Left renal pelvis (tissue), 4 donors: ENCODE data around the gene PRDM4. TPM values are rescaled to one million over a fixed set of nuclear protein-coding genes. Genes with fewer than 3 reads are reported as not detected.
"Not testable (repeated sequence)": the region's sequence is repeated elsewhere in the genome, so short reads cannot be mapped to it uniquely, and the experiment has no call there.

Source experiments
- DNase-seq, 4 donors: peaks; one replicate each; pipeline ENCODE4 v3.0.0-alpha.2; 2013; ENCODE audit warnings: low read depth in 4 of 4, low spot score in 3 of 4
- polyA plus RNA-seq, 4 donors: library from polyadenylated mRNA; unstranded; fragments of 120-200 nt; gene quantifications; one replicate each; pipeline ENCODE4 v1.2.1, GENCODE V29; 2013; ENCODE audit not compliant: insufficient read length in 4 of 4

PRDM4 gene
- polyA plus RNA-seq, 4 donors = 30.4 to 44.9 (median 39.0) TPM

- DNase-seq = no peak
These were observed 13.6 kb upstream of the PRDM4 start, which contains the start of gene ASCL4 for GRCh38 chr12:107774349-107775029. TSS of gene ASCL4 (plus strand) at chr12:107774704. CDS start at chr12:107775219, 515 bp downstream.

GRCh38 chr12:107767466-107767865 lies 6.5 kb upstream of the PRDM4 start:
- no peak for DNase-seq

GRCh38 chr12:107765316-107765715 lies 4.4 kb upstream of the PRDM4 start:
- DNase-seq = no peak

GRCh38 chr12:107764626-107765025 lies 3.7 kb upstream of the PRDM4 start:
- DNase-seq = no peak

GRCh38 chr12:107762874-107763273 lies 1.9 kb upstream of the PRDM4 start:
- no peak for DNase-seq

GRCh38 chr12:107761502-107761904 lies 566 bp upstream of the PRDM4 start:
- peak in 1 of 4 donors; percentile 4 for DNase-seq

- DNase-seq = peak in 1 of 4 donors; percentile 9
These were observed 629 bp downstream of the PRDM4 start for GRCh38 chr12:107760207-107760808.

GRCh38 chr12:107759410-107759809 lies 1.5 kb downstream of the PRDM4 start:
- DNase-seq = peak in 1 of 4 donors; percentile 53

- DNase-seq = no peak
These were observed 11.9 kb downstream of the PRDM4 start for GRCh38 chr12:107749083-107749482.

- no peak for DNase-seq
These were observed 12.5 kb downstream of the PRDM4 start for GRCh38 chr12:107748472-107748871.

GRCh38 chr12:107736914-107737313 lies 24.0 kb downstream of the PRDM4 start:
- no peak for DNase-seq

GRCh38 chr12:107735763-107736162 lies 25.2 kb downstream of the PRDM4 start:
- no peak for DNase-seq

- DNase-seq = no peak
These were observed 26.8 kb downstream of the PRDM4 start for GRCh38 chr12:107734139-107734538.

- no peak for DNase-seq
These were observed 28.6 kb downstream of the PRDM4 start for GRCh38 chr12:107732365-107732764.

GRCh38 chr12:107731366-107731765 lies 29.6 kb downstream of the PRDM4 start:
- no peak for DNase-seq

- no peak for DNase-seq
These were observed 30.2 kb downstream of the PRDM4 start for GRCh38 chr12:107730618-107731341.

GRCh38 chr12:107727742-107728141 lies 33.2 kb downstream of the PRDM4 start:
- not testable (repeated sequence) for DNase-seq

GRCh38 chr12:107727327-107727726 lies 33.6 kb downstream of the PRDM4 start:
- not testable (repeated sequence) for DNase-seq

- no peak for DNase-seq
These were observed 42.3 kb downstream of the PRDM4 start for GRCh38 chr12:107718606-107719005.

GRCh38 chr12:107715780-107716179 lies 45.2 kb downstream of the PRDM4 start:
- no peak for DNase-seq

GRCh38 chr12:107705522-107705921 lies 55.4 kb downstream of the PRDM4 start:
- not testable (repeated sequence) for DNase-seq

- DNase-seq = no peak
These were observed 56.9 kb downstream of the PRDM4 start for GRCh38 chr12:107704041-107704440.
